Retinal pigment epithelial cell (primary cell): ENCODE measurements around the gene AHCYL2.
"Not testable (repeated sequence)": the region's sequence is repeated elsewhere in the genome, so short reads cannot be mapped to it uniquely, and the experiment has no call there.

Experiments
- DNase-seq: peaks from one replicate; pipeline ENCODE4 v3.0.0-alpha.2; 2010; ENCODE audit warnings: low read depth
- H3K4me3 ChIP-seq: 2 replicates; pipeline ENCODE4 v1.5.1; 2011; ENCODE audit warnings: mild to moderate bottlenecking, low read length, control low read depth, moderate library complexity
- TF ChIP-seq, protein P1 (sequence below): conservative IDR thresholded peaks from 2 replicates; pipeline ENCODE4 v1.5.1; 2011; ENCODE audit warnings: low read depth, low read length, control low read depth, inconsistent platforms

The AHCYL2 gene

GRCh38 chr7:129438839-129439651 lies 214.2 kb downstream of the AHCYL2 start:
- DNase-seq: peak; percentile 96
- peak overlapping the region; percentile 3 for H3K4me3 ChIP-seq
- TF ChIP-seq, protein P1, sequence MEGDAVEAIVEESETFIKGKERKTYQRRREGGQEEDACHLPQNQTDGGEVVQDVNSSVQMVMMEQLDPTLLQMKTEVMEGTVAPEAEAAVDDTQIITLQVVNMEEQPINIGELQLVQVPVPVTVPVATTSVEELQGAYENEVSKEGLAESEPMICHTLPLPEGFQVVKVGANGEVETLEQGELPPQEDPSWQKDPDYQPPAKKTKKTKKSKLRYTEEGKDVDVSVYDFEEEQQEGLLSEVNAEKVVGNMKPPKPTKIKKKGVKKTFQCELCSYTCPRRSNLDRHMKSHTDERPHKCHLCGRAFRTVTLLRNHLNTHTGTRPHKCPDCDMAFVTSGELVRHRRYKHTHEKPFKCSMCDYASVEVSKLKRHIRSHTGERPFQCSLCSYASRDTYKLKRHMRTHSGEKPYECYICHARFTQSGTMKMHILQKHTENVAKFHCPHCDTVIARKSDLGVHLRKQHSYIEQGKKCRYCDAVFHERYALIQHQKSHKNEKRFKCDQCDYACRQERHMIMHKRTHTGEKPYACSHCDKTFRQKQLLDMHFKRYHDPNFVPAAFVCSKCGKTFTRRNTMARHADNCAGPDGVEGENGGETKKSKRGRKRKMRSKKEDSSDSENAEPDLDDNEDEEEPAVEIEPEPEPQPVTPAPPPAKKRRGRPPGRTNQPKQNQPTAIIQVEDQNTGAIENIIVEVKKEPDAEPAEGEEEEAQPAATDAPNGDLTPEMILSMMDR: no peak

- TF ChIP-seq, protein P1: no peak
- no peak for DNase-seq
- H3K4me3 ChIP-seq: no peak overlapping the region
Observed at GRCh38 chr7:129439963-129440625, 215.3 kb downstream of the AHCYL2 start.

DNA sequence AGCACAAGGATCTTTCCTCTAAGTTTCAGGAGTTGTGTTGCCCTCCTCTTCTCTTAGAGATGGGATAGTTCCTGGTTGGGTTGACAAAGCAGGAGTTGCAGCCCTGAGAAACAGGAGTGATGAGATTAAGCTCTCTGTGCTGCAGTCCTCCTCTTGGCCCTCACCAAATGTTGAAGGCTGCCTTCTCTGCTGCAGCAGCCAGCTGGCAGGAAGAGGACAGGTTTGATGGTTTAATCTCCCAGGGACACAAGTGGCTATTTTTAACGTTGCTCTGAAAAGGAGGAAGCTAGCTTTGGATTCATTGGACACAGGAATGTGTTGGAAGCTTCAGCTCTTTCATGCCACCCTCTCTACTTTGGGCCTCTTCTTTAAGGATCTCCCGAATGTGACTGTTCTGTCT lies 218.8 kb downstream of the AHCYL2 start:
- H3K4me3 ChIP-seq: no peak overlapping the region
- no peak for DNase-seq
- TF ChIP-seq, protein P1: no peak

- not testable (repeated sequence) for DNase-seq
Observed at GRCh38 chr7:129444776-129445175, 219.9 kb downstream of the AHCYL2 start.

DNA sequence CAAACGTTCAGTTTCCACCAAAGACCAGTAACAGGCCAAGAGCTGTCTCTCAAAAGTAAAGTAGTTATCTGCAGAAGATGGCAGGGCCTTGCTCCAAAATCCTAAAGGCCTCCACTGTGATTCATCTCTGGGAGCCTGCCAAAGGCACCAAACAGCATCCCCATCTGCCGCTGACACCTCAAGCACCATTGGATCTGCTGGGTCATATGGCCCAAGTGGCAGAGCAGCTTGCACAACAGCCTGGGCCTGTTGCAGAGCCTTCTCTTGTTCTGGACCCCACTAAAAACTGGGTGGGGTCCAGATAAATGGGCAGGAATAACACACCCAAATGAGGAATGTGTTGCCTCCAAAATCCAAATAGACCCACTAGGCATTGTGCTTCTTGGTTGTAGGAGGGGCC lies 222.1 kb downstream of the AHCYL2 start:
- not testable (repeated sequence) for DNase-seq

More at GRCh38 chr7:129444776-129445175, 219.9 kb downstream of the AHCYL2 start:
- H3K4me3 ChIP-seq: not testable (repeated sequence)

DNA sequence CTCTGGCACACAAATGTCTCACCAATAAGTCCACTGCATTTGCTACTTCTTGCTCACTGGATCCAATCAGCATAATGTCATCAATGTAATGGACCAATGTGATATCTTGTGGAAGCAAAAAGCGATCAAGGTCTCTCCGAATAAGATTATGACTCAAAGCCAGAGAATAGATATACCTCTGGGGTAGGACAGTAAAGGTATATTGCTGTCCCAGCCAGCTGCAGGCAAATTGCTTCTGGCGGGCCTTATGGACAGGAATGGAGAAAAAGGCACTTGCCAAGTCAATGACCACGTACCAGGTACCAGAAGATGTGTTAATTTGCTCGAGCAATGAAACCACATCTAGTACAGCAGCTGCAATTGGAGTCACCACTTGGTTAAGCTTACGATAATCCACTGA lies 222.6 kb downstream of the AHCYL2 start:
- H3K4me3 ChIP-seq, DNase-seq: not testable (repeated sequence)

More for the DNA sequence above, 222.1 kb downstream of the AHCYL2 start:
- H3K4me3 ChIP-seq: not testable (repeated sequence)

- not testable (repeated sequence) for DNase-seq, H3K4me3 ChIP-seq
Observed at GRCh38 chr7:129448608-129449007, 223.8 kb downstream of the AHCYL2 start.

- TF ChIP-seq, protein P1: no peak
- no peak for DNase-seq
- no peak overlapping the region for H3K4me3 ChIP-seq
Observed at GRCh38 chr7:129450295-129450694, 225.5 kb downstream of the AHCYL2 start.

- no peak for DNase-seq
- TF ChIP-seq, protein P1: no peak
- H3K4me3 ChIP-seq: no peak overlapping the region
Observed at GRCh38 chr7:129452589-129453231, 227.9 kb downstream of the AHCYL2 start.
